PC-9 (cell line): Measurements from ENCODE around the gene BRD3OS. TPM values are rescaled to one million over a fixed set of nuclear protein-coding genes. Genes with fewer than 3 reads are reported as not detected.

Source experiments
- BruUV-seq: library from RNA; stranded (reverse); fragments of 400-500 nt; replicated peaks from 2 replicates; lab custom pipeline; 2021; lab: Mats Ljungman, UMichigan
- CTCF ChIA-PET: fragments of 300-600 bp; sonication (Branson Sonifier 250); formaldehyde crosslinking; loops from one replicate; lab custom pipeline; 2022; ENCODE audit warnings: antibody characterized with exemption; lab: Charles Lee
- POLR2A ChIA-PET: fragments of 300-600 bp; sonication (Branson Sonifier 250); formaldehyde crosslinking; loops from one replicate; lab custom pipeline; 2022; ENCODE audit warnings: antibody characterized with exemption; ENCODE audit not compliant: unreplicated experiment; lab: Charles Lee
- DNase-seq, 2 experiments: peaks; one replicate each; pipeline versions ENCODE4 v3.0.0 to v3.0.0-alpha.2; 2015 to 2022; ENCODE audit warnings: mixed read lengths in 1 of 2
- H2AFZ ChIP-seq: fragments of 200-600 bp; sonication (generic); 2 replicates; pipeline ENCODE4 v1.8.1; 2017; ENCODE audit warnings: antibody characterized with exemption
- H3F3A ChIP-seq: fragments of 200-600 bp; sonication (generic); 2 replicates; pipeline ENCODE4 v1.8.1; 2017; ENCODE audit warnings: antibody characterized with exemption, mild to moderate bottlenecking, low read depth; ENCODE audit not compliant: insufficient read depth
- H3K27ac ChIP-seq: fragments of 200-600 bp; sonication (generic); 2 replicates; pipeline ENCODE4 v1.6.1; 2016; ENCODE audit warnings: mixed run types
- H3K27me3 ChIP-seq: fragments of 200-600 bp; sonication (generic); 2 replicates; pipeline ENCODE4 v1.6.1; 2016; ENCODE audit warnings: low read depth, mixed run types; ENCODE audit not compliant: insufficient read depth
- H3K36me3 ChIP-seq: fragments of 200-600 bp; sonication (generic); 2 replicates; pipeline ENCODE4 v1.6.1; 2016; ENCODE audit warnings: low read depth, mixed run types
- H3K4me1 ChIP-seq: fragments of 200-600 bp; sonication (generic); replicated peaks from 2 replicates; pipeline ENCODE4 v1.6.1; 2016; ENCODE audit warnings: mixed run types; ENCODE audit not compliant: insufficient read depth
- H3K4me2 ChIP-seq: fragments of 200-600 bp; sonication (generic); 2 replicates; pipeline ENCODE4 v1.6.1; 2017; ENCODE audit warnings: mixed run types
- H3K4me3 ChIP-seq: fragments of 200-600 bp; sonication (generic); 2 replicates; pipeline ENCODE4 v1.6.1; 2016; ENCODE audit warnings: mixed run types
- H3K79me2 ChIP-seq: fragments of 200-600 bp; sonication (generic); 2 replicates; pipeline ENCODE4 v1.6.1; 2017; ENCODE audit warnings: low read depth, mixed run types
- H3K9me2 ChIP-seq: fragments of 200-600 bp; sonication (generic); 2 replicates; pipeline ENCODE4 v1.8.1; 2017; ENCODE audit warnings: mild to moderate bottlenecking; ENCODE audit not compliant: insufficient read depth
- H3K9me3 ChIP-seq: fragments of 200-600 bp; sonication (generic); 2 replicates; pipeline ENCODE4 v1.8.1; 2016; ENCODE audit warnings: low read depth; ENCODE audit not compliant: insufficient read depth
- H4K20me1 ChIP-seq: fragments of 200-600 bp; sonication (generic); 2 replicates; pipeline ENCODE4 v1.8.1; 2017; ENCODE audit not compliant: insufficient read depth
- CTCF ChIP-seq: fragments of 200-600 bp; sonication (generic); conservative IDR thresholded peaks from 2 replicates; pipeline ENCODE4 v1.6.1; 2017; ENCODE audit warnings: mixed run types, antibody characterized with exemption, mild to moderate bottlenecking, moderate library complexity
- EZH2 ChIP-seq: fragments of 200-600 bp; sonication (generic); IDR thresholded peaks from 2 replicates; pipeline ENCODE4 v1.8.0; 2017; ENCODE audit warnings: antibody characterized with exemption, low read depth
- intact Hi-C: fragments of 100-400 bp; cut with micrococcal nuclease; formaldehyde crosslinking; loops from one replicate; pipeline ENCODE4 v1.10.0; 2022; ENCODE audit not compliant: unreplicated experiment
- total RNA-seq: library from RNA; stranded (reverse); gene quantifications from 2 replicates; pipeline ENCODE4 v1.2.3, GENCODE V29; 2021

The BRD3OS gene
- total RNA-seq, 1 experiment from 2014 or later, result 26.2 TPM

GRCh38 chr9:133980864-133981588 is 44.3 kb upstream of the BRD3OS start:
- TF ChIP-seq CTCF (no peak), EZH2 (no peak)
- Histone ChIP-seq H3K9me3 (no peaks in the 10 kb centered on the region), H3K36me3 (no peaks in the 10 kb centered on the region), H3K4me3 (no peak overlapping the region), H3K4me2 (no peak overlapping the region), H3K27me3 (no peaks in the 10 kb centered on the region), H4K20me1 (peaks cover 75% of the 10 kb centered on the region), H3K79me2 (peaks cover 39% of the 10 kb centered on the region), H3F3A (no peaks in the 10 kb centered on the region), H3K4me1 (no peaks in the 10 kb centered on the region), H2AFZ (no peak overlapping the region), H3K9me2 (no peaks in the 10 kb centered on the region), H3K27ac (no peak overlapping the region)
- intact Hi-C loops, result no loop called here
- DNase-seq, result no peak
- ChIA-PET POLR2A (interaction anchor here (0.6 kb wide), 1 partner anchor 22 kb away, joined by 3 read pairs; no protein-coding TSS in a partner anchor), CTCF (interaction anchor here (0.6 kb wide), 1 partner anchor 28 kb away, joined by 3 read pairs; no protein-coding TSS in a partner anchor)
- no TSS peak for BruUV-seq

- Histone ChIP-seq H3K9me2 (no peaks in the 10 kb centered on the region), H3K4me2 (no peak overlapping the region), H2AFZ (no peak overlapping the region), H3K79me2 (peaks cover 40% of the 10 kb centered on the region), H3K9me3 (no peaks in the 10 kb centered on the region), H3K27ac (no peak overlapping the region), H3K4me3 (no peak overlapping the region), H3K27me3 (no peaks in the 10 kb centered on the region), H3K4me1 (no peaks in the 10 kb centered on the region), H3F3A (no peaks in the 10 kb centered on the region), H4K20me1 (peaks cover 75% of the 10 kb centered on the region), H3K36me3 (no peaks in the 10 kb centered on the region)
- no peak for DNase-seq
- TF ChIP-seq CTCF, result no peak
- TF ChIP-seq EZH2, result no peak
- ChIA-PET POLR2A (interaction anchor here (0.6 kb wide), 1 partner anchor 22 kb away, joined by 3 read pairs; no protein-coding TSS in a partner anchor), CTCF (no interaction called here)
- intact Hi-C loops, result no loop called here
- no TSS peak for BruUV-seq
These were observed 43.7 kb upstream of the BRD3OS start for GRCh38 chr9:133981589-133981957.

GRCh38 chr9:133981958-133982681 is 43.2 kb upstream of the BRD3OS start:
- H3K4me1 ChIP-seq, result no peaks in the 10 kb centered on the region
- CTCF ChIA-PET, result no interaction called here
- H3K27ac ChIP-seq, result no peak overlapping the region
- no peak overlapping the region for H3K4me3 ChIP-seq
- POLR2A ChIA-PET, result no interaction called here
- no peaks in the 10 kb centered on the region for H3F3A ChIP-seq
- H3K9me2 ChIP-seq, result no peaks in the 10 kb centered on the region
- intact Hi-C loops, result no loop called here
- peaks cover 36% of the 10 kb centered on the region for H3K79me2 ChIP-seq
- H4K20me1 ChIP-seq, result peaks cover 72% of the 10 kb centered on the region
- no peaks in the 10 kb centered on the region for H3K27me3 ChIP-seq
- no peaks in the 10 kb centered on the region for H3K9me3 ChIP-seq
- no peak for DNase-seq
- H3K36me3 ChIP-seq, result no peaks in the 10 kb centered on the region
- TF ChIP-seq CTCF (no peak), EZH2 (no peak)
- no peak overlapping the region for H3K4me2 ChIP-seq
- no peak overlapping the region for H2AFZ ChIP-seq
- BruUV-seq, result no TSS peak
